ENCODE data around the gene DNAI1.

DNA sequence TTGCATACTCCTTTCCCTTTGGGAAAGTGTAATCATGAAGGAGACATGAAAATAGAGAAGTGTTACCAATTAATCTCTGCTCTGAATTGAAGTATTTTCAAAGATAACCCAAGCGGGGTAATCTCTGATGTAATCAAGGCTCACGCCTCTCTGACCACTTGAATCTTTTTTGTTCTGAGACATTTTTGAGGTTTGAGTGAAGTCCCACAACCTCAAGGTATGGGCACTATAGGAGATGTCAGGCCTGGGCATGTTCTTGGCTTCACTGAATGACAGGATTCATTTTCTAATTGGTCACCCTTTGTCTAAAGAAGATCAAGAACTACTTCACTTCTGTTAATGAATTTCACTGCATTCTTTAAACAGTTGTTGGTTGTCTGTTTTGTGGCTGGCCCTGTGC, 40.5 kb downstream of the DNAI1 start:
- TF ChIP-seq, protein P1, sequence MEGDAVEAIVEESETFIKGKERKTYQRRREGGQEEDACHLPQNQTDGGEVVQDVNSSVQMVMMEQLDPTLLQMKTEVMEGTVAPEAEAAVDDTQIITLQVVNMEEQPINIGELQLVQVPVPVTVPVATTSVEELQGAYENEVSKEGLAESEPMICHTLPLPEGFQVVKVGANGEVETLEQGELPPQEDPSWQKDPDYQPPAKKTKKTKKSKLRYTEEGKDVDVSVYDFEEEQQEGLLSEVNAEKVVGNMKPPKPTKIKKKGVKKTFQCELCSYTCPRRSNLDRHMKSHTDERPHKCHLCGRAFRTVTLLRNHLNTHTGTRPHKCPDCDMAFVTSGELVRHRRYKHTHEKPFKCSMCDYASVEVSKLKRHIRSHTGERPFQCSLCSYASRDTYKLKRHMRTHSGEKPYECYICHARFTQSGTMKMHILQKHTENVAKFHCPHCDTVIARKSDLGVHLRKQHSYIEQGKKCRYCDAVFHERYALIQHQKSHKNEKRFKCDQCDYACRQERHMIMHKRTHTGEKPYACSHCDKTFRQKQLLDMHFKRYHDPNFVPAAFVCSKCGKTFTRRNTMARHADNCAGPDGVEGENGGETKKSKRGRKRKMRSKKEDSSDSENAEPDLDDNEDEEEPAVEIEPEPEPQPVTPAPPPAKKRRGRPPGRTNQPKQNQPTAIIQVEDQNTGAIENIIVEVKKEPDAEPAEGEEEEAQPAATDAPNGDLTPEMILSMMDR (IDR thresholded peaks at IDR 0.05; ENCODE audit: insufficient read depth, low read depth, low read length) = no peak
- TF ChIP-seq EZH2 (IDR thresholded peaks at IDR 0.05; ENCODE audit: insufficient read depth, low read length) = no peak

Data from astrocyte (in vitro differentiated cells and primary cell).